ENCODE data around the gene FALEC. TPM values are rescaled to one million over a fixed set of nuclear protein-coding genes. Genes with fewer than 3 reads are reported as not detected.

The FALEC gene
- total RNA-seq, result not detected in 2 replicates

GRCh38 chr1:150515328-150516049 is at the start of gene FALEC:
Gene FALEC, plus strand, starts transcription at chr1:150515752.

GRCh38 chr1:150486966-150487762 is 28.4 kb upstream of the FALEC start, which contains the start of gene TARS2:
Gene TARS2, plus strand, starts transcription at chr1:150487419. Its CDS starts 32 bp downstream, at chr1:150487451.

GRCh38 chr1:150507912-150508864 is 7.4 kb upstream of the FALEC start, which contains the start of gene ECM1:
Gene ECM1, plus strand, starts transcription at chr1:150508109. Its CDS starts 101 bp downstream, at chr1:150508210.

GRCh38 chr1:150548632-150549495 is 33.3 kb downstream of the FALEC start, which contains the start of gene ADAMTSL4:
Gene ADAMTSL4, plus strand, starts transcription at chr1:150549408. Its CDS starts 2,881 bp downstream, at chr1:150552289.

GRCh38 chr1:150579110-150579944 is 63.8 kb downstream of the FALEC start, which contains the start of gene MCL1:
Gene MCL1, minus strand, starts transcription at chr1:150579610. Its CDS starts 80 bp downstream, at chr1:150579530.

Other genes with a start within 250 kb of the FALEC start
- 98.3 and 113 TPM in 2 replicates for gene APH1A, start 246.7 kb upstream of the FALEC start, total RNA-seq
- gene C1orf54, start 243.0 kb upstream of the FALEC start, total RNA-seq, result 9.4 and 17.2 TPM in 2 replicates
- gene CIART, start 233.2 kb upstream of the FALEC start, total RNA-seq, result 1.3 and 6.6 TPM in 2 replicates
- gene MRPS21, start 221.9 kb upstream of the FALEC start, total RNA-seq, result 44.1 and 55.3 TPM in 2 replicates
- gene PRPF3, start 194.2 kb upstream of the FALEC start, total RNA-seq, result 20.7 and 26.7 TPM in 2 replicates
- gene RPRD2, start 151.6 kb upstream of the FALEC start, total RNA-seq, result 8.5 and 17.6 TPM in 2 replicates
- 16.7 and 17.0 TPM in 2 replicates for gene TARS2, start 28.3 kb upstream of the FALEC start, total RNA-seq
- gene ECM1, start 7.6 kb upstream of the FALEC start, total RNA-seq, result 35.9 and 77.4 TPM in 2 replicates
- 9.4 and 70.6 TPM in 2 replicates for gene ADAMTSL4, start 33.7 kb downstream of the FALEC start, total RNA-seq
- gene MCL1, start 63.9 kb downstream of the FALEC start, total RNA-seq, result 187 and 309 TPM in 2 replicates
- 80.5 and 123 TPM in 2 replicates for gene ENSA, start 113.9 kb downstream of the FALEC start, total RNA-seq
- 16.0 and 18.1 TPM in 2 replicates for gene GOLPH3L, start 181.4 kb downstream of the FALEC start, total RNA-seq
- gene HORMAD1, start 205.1 kb downstream of the FALEC start, total RNA-seq, result 0.26 TPM in 1 of 2 replicates, not detected in the other